ENCODE results near the gene HPS6. TPM values are rescaled to one million over a fixed set of nuclear protein-coding genes. Genes with fewer than 3 reads are reported as not detected.
A peak's percentile ranks its signal among the peaks of the same experiment; 100 is the strongest.

HPS6 gene
- total RNA-seq, 1 experiment from 2014 or later: 18.7 TPM

- H3K27ac ChIP-seq (ENCODE audit: insufficient read length, low read depth, low read length): no peak overlapping the region
- Mint-ChIP-seq H3K9me3 (no peaks in the 10 kb centered on the region), H3K4me3 (no peak overlapping the region), H3K36me3 (ENCODE audit: insufficient read depth in 1 of 3, low read depth in 3 of 3) (peaks cover 41 to 67% (median 59%) of the 10 kb centered on the region in 3 experiments), H3K4me1 (peaks cover under 1 to 6% of the 10 kb centered on the region in 2 experiments), H3K27me3 (ENCODE audit: low read depth) (no peaks in the 10 kb centered on the region), H3K27ac (peak overlapping the region in 1 of 3 experiments; percentile 75; a peak in 2 of 7 replicates)
- H3K9ac ChIP-seq (ENCODE audit: extremely low read depth, insufficient read length, low read length): no peak overlapping the region
- H3K79me1 ChIP-seq (ENCODE audit: insufficient read depth, low read depth, low read length, poor library complexity, severe bottlenecking): no peaks in the 10 kb centered on the region
- H4K91ac ChIP-seq (ENCODE audit: insufficient read length, low read depth, low read length): no peak overlapping the region
- no CpG with 5 or more reads among the region's 2 CpGs for WGBS (ENCODE audit: extremely low coverage, insufficient read length, low lambda C conversion rate)
- no peak overlapping the region for H4K5ac ChIP-seq (ENCODE audit: insufficient read length, low read depth, low read length)
- H3K4ac ChIP-seq (ENCODE audit: low read depth, low read length): no peak overlapping the region
- no peaks in the 10 kb centered on the region for H4K20me1 ChIP-seq (ENCODE audit: control insufficient read depth, insufficient read depth, insufficient read length)
- no peak overlapping the region for H3K18ac ChIP-seq (ENCODE audit: insufficient read length, low read depth, low read length)
- H2BK15ac ChIP-seq (ENCODE audit: low read depth, low read length): no peak overlapping the region
- H2AFZ ChIP-seq (ENCODE audit: low read length): no peak overlapping the region
- no peak overlapping the region for H2BK20ac ChIP-seq (ENCODE audit: low read depth, low read length, poor library complexity, severe bottlenecking)
- no peak overlapping the region for H4K8ac ChIP-seq (replicated peaks; ENCODE audit: insufficient read length, low read depth, low read length)
- H3K23me2 ChIP-seq (ENCODE audit: insufficient read length, low read depth, low read length, poor library complexity, severe bottlenecking): no peaks in the 10 kb centered on the region
- no peak overlapping the region for H3K56ac ChIP-seq (ENCODE audit: insufficient read length, low read depth, low read length)
- H3K4me1 ChIP-seq (ENCODE audit: insufficient read depth, low read length): no peaks in the 10 kb centered on the region
- no peak for DNase-seq
- H2BK5ac ChIP-seq (ENCODE audit: insufficient read length, low read length): no peak overlapping the region
- no peak overlapping the region for H2BK12ac ChIP-seq (ENCODE audit: insufficient read length, low read depth, low read length)
- no peaks in the 10 kb centered on the region for H3K9me3 ChIP-seq (ENCODE audit: control insufficient read depth, low read depth, low read length)
- H3K14ac ChIP-seq (ENCODE audit: insufficient read depth, low read length): no peak overlapping the region; the same call in 1 of the 2 replicates
- no peaks in the 10 kb centered on the region; the same call in 1 of the 2 replicates for H3K79me2 ChIP-seq (ENCODE audit: insufficient read depth, low read length)
- H3K27me3 ChIP-seq (ENCODE audit: insufficient read depth, low read length): no peaks in the 10 kb centered on the region
- H2AK5ac ChIP-seq (ENCODE audit: insufficient read length, low read length): no peak overlapping the region
- no peak overlapping the region for H3K4me2 ChIP-seq (ENCODE audit: insufficient read depth, insufficient read length, low read length)
- H3T11ph ChIP-seq (ENCODE audit: low read length): no peak overlapping the region
- no peak overlapping the region for H2BK120ac ChIP-seq (ENCODE audit: low read depth, low read length, poor library complexity, severe bottlenecking)
- no peak for TF ChIP-seq CTCF (conservative IDR thresholded peaks at IDR 0.05)
- no peak overlapping the region for H3K23ac ChIP-seq (ENCODE audit: insufficient read length, low read depth, low read length)
Measured at GRCh38 chr10:102106998-102107397, 41.8 kb downstream of the HPS6 start.
